Liver (tissue), 2 donors: ENCODE results near the gene PPP2R2D.

Source experiments
- RAD21 ChIP-seq, 2 donors: IDR thresholded peaks; 2 replicates each; pipeline ENCODE4 v1.6.1; 2016; ENCODE audit warnings: antibody characterized with exemption in 2 of 2, mild to moderate bottlenecking in 2 of 2
- SP1 ChIP-seq: IDR thresholded peaks from 2 replicates; pipeline ENCODE4 v1.6.1; 2018; ENCODE audit warnings: antibody characterized with exemption, mild to moderate bottlenecking
- ZBTB33 ChIP-seq: IDR thresholded peaks from 2 replicates; pipeline ENCODE4 v1.6.1; 2016; ENCODE audit warnings: antibody characterized with exemption
- donor health status: healthy.

DNA sequence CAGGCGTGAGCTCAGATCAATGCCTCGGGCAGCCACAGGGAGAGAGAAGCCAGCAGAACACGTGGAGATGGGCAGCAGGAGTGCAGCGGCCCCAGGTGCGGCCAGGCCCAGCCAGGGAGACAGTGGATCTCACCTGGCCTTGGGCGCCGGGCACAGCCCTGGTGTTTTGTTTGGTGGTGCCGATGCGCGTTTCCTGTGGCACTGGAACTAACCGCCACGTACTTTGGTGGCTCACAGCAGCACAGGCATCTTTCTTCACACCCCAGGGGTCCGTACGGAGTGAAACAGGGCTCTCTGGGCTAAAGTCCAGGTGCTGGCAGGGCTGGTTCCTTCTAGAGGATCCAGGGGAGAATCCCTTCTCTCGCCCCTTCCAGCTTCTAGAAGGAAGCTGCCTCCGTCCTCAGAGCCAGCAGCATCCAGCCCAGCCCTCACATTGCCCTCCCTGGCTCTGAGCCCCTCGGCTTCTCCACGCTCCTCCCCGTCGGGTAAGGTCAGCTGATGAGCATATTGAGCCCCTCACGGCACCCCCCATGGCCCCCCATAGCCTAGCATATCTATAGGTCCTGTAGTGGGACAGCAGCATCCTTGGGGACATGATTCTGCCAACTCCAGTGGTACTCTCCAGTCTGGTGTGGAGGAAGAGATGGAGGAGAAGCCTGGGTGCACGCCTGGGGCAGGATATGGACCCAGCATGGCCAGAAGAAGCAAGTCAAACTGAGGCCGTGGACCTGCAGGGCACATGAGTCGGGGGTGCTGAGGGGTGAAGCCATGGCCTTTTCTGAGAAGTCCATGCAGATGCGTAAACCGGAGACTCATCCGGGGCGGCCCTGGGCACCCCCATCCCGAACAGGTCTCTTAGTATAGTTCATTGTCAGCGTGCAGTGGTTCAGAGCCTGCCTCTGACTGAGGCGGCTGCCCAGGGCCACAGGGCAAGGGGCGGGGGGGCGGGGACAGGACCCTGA lies 43.4 kb upstream of the PPP2R2D start:
- TF ChIP-seq ZBTB33 (no peak), RAD21 (IDR thresholded peaks at IDR 0.05) (no peak), SP1 (no peak)
